ENCODE measurements around the gene PCDHGC3. TPM values are rescaled to one million over a fixed set of nuclear protein-coding genes. Genes with fewer than 3 reads are reported as not detected.

Gene PCDHGC3
- total and polyA plus RNA-seq, 7 experiments from 2014 or later: 0.14 to 0.76 (median 0.16) TPM; not detected in 1

Other genes with a start within 250 kb of the PCDHGC3 start
- under 1 TPM in 1 of 5 experiments, not detected in 4; 0.24 TPM for gene PCDHB15, start 230.6 kb upstream of the PCDHGC3 start, total RNA-seq
- gene PCDHB15, start 230.6 kb upstream of the PCDHGC3 start, polyA plus RNA-seq: not detected
- gene SLC25A2, start 171.9 kb upstream of the PCDHGC3 start, total RNA-seq: 1 to 10 TPM in 1 of 5 experiments, under 1 TPM in 4; 0.27 to 1.1 (median 0.41) TPM
- gene SLC25A2, start 171.9 kb upstream of the PCDHGC3 start, polyA plus RNA-seq: under 1 TPM in 1 of 2 donors, not detected in 1; 0.34 TPM
- 100 to 1,000 TPM in 2 of 5 experiments, 10 to 100 TPM in 3; 64.5 to 115 (median 84.9) TPM for gene TAF7, start 155.2 kb upstream of the PCDHGC3 start, total RNA-seq
- 100 to 1,000 TPM; 240 to 242 TPM for gene TAF7, start 155.2 kb upstream of the PCDHGC3 start, polyA plus RNA-seq
- under 1 TPM; 0.08 to 0.54 (median 0.17) TPM for gene PCDHGA1, start 145.5 kb upstream of the PCDHGC3 start, total RNA-seq
- not detected for gene PCDHGA1, start 145.5 kb upstream of the PCDHGC3 start, polyA plus RNA-seq
- under 1 TPM in 4 of 5 experiments, not detected in 1; 0.10 to 0.15 (median 0.11) TPM for gene PCDHGA2, start 137.2 kb upstream of the PCDHGC3 start, total RNA-seq
- gene PCDHGA2, start 137.2 kb upstream of the PCDHGC3 start, polyA plus RNA-seq: not detected
- under 1 TPM in 1 of 5 experiments, not detected in 4; 0.24 TPM for gene PCDHGA3, start 132.1 kb upstream of the PCDHGC3 start, total RNA-seq
- gene PCDHGA3, start 132.1 kb upstream of the PCDHGC3 start, polyA plus RNA-seq: not detected
- under 1 TPM in 1 of 5 experiments, not detected in 4; 0.24 TPM for gene PCDHGB1, start 125.9 kb upstream of the PCDHGC3 start, total RNA-seq
- gene PCDHGB1, start 125.9 kb upstream of the PCDHGC3 start, polyA plus RNA-seq: not detected
- gene PCDHGA4, start 120.9 kb upstream of the PCDHGC3 start, total RNA-seq: under 1 TPM in 4 of 5 experiments, not detected in 1; 0.11 to 0.63 (median 0.18) TPM
- under 1 TPM in 1 of 2 donors, not detected in 1; 0.20 TPM for gene PCDHGA4, start 120.9 kb upstream of the PCDHGC3 start, polyA plus RNA-seq
- 1 to 10 TPM in 1 of 5 experiments, under 1 TPM in 3, not detected in 1; 0.24 to 1.3 (median 0.36) TPM for gene PCDHGB2, start 116.0 kb upstream of the PCDHGC3 start, total RNA-seq
- gene PCDHGB2, start 116.0 kb upstream of the PCDHGC3 start, polyA plus RNA-seq: not detected
- gene PCDHGA5, start 111.8 kb upstream of the PCDHGC3 start, total RNA-seq: under 1 TPM; 0.11 to 0.34 (median 0.24) TPM
- not detected for gene PCDHGA5, start 111.8 kb upstream of the PCDHGC3 start, polyA plus RNA-seq
- under 1 TPM; 0.24 to 0.59 (median 0.43) TPM for gene PCDHGB3, start 105.7 kb upstream of the PCDHGC3 start, total RNA-seq
- under 1 TPM in 1 of 2 donors, not detected in 1; 0.13 TPM for gene PCDHGB3, start 105.7 kb upstream of the PCDHGC3 start, polyA plus RNA-seq
- gene PCDHGA6, start 102.1 kb upstream of the PCDHGC3 start, total RNA-seq: under 1 TPM; 0.24 to 0.70 (median 0.35) TPM
- gene PCDHGA6, start 102.1 kb upstream of the PCDHGC3 start, polyA plus RNA-seq: not detected
- under 1 TPM in 4 of 5 experiments, not detected in 1; 0.13 to 0.30 (median 0.19) TPM for gene PCDHGA7, start 93.2 kb upstream of the PCDHGC3 start, total RNA-seq
- gene PCDHGA7, start 93.2 kb upstream of the PCDHGC3 start, polyA plus RNA-seq: not detected
- gene PCDHGB4, start 88.3 kb upstream of the PCDHGC3 start, total RNA-seq: under 1 TPM in 4 of 5 experiments, not detected in 1; 0.08 to 0.27 (median 0.24) TPM
- gene PCDHGB4, start 88.3 kb upstream of the PCDHGC3 start, polyA plus RNA-seq: not detected
- gene PCDHGA8, start 83.3 kb upstream of the PCDHGC3 start, total RNA-seq: under 1 TPM; 0.08 to 0.17 (median 0.13) TPM
- gene PCDHGA8, start 83.3 kb upstream of the PCDHGC3 start, polyA plus RNA-seq: not detected
- under 1 TPM; 0.16 to 0.44 (median 0.42) TPM for gene PCDHGB5, start 78.0 kb upstream of the PCDHGC3 start, total RNA-seq
- gene PCDHGB5, start 78.0 kb upstream of the PCDHGC3 start, polyA plus RNA-seq: under 1 TPM; 0.09 to 0.49 TPM
- gene PCDHGA9, start 73.2 kb upstream of the PCDHGC3 start, total RNA-seq: under 1 TPM in 4 of 5 experiments, not detected in 1; 0.16 to 0.41 (median 0.22) TPM
- gene PCDHGA9, start 73.2 kb upstream of the PCDHGC3 start, polyA plus RNA-seq: not detected
- gene PCDHGB6, start 67.9 kb upstream of the PCDHGC3 start, total RNA-seq: under 1 TPM; 0.13 to 0.44 (median 0.19) TPM
- gene PCDHGB6, start 67.9 kb upstream of the PCDHGC3 start, polyA plus RNA-seq: under 1 TPM; 0.05 to 0.12 TPM
- gene PCDHGA10, start 63.0 kb upstream of the PCDHGC3 start, total RNA-seq: under 1 TPM; 0.11 to 0.39 (median 0.24) TPM
- gene PCDHGA10, start 63.0 kb upstream of the PCDHGC3 start, polyA plus RNA-seq: under 1 TPM; 0.04 to 0.12 TPM
- gene PCDHGB7, start 58.3 kb upstream of the PCDHGC3 start, total RNA-seq: under 1 TPM in 3 of 5 experiments, not detected in 2; 0.11 to 0.16 (median 0.13) TPM
- gene PCDHGB7, start 58.3 kb upstream of the PCDHGC3 start, polyA plus RNA-seq: not detected
- gene PCDHGA11, start 54.9 kb upstream of the PCDHGC3 start, total RNA-seq: under 1 TPM in 4 of 5 experiments, not detected in 1; 0.16 to 0.29 (median 0.21) TPM
- not detected for gene PCDHGA11, start 54.9 kb upstream of the PCDHGC3 start, polyA plus RNA-seq
- under 1 TPM in 1 of 5 experiments, not detected in 4; 0.32 TPM for gene PCDHGA12, start 45.5 kb upstream of the PCDHGC3 start, total RNA-seq
- not detected for gene PCDHGA12, start 45.5 kb upstream of the PCDHGC3 start, polyA plus RNA-seq
- under 1 TPM in 1 of 5 experiments, not detected in 4; 0.22 TPM for gene PCDHGC4, start 9.1 kb downstream of the PCDHGC3 start, total RNA-seq
- gene PCDHGC4, start 9.1 kb downstream of the PCDHGC3 start, polyA plus RNA-seq: not detected
- gene PCDHGC5, start 13.1 kb downstream of the PCDHGC3 start, total RNA-seq: under 1 TPM in 1 of 5 experiments, not detected in 4; 0.13 TPM
- not detected for gene PCDHGC5, start 13.1 kb downstream of the PCDHGC3 start, polyA plus RNA-seq
- gene DIAPH1, start 143.0 kb downstream of the PCDHGC3 start, total RNA-seq: 100 to 1,000 TPM; 163 to 278 (median 173) TPM
- gene DIAPH1, start 143.0 kb downstream of the PCDHGC3 start, polyA plus RNA-seq: 100 to 1,000 TPM in 1 of 2 donors, 10 to 100 TPM in 1; 89.7 to 105 TPM
- 10 to 100 TPM; 70.0 to 92.8 (median 79.0) TPM for gene HDAC3, start 160.9 kb downstream of the PCDHGC3 start, total RNA-seq
- 100 to 1,000 TPM; 100 to 102 TPM for gene HDAC3, start 160.9 kb downstream of the PCDHGC3 start, polyA plus RNA-seq
- 10 to 100 TPM; 14.3 to 21.7 (median 17.5) TPM for gene RELL2, start 161.0 kb downstream of the PCDHGC3 start, total RNA-seq
- gene RELL2, start 161.0 kb downstream of the PCDHGC3 start, polyA plus RNA-seq: 1 to 10 TPM; 1.8 to 3.4 TPM
- 10 to 100 TPM; 69.6 to 96.1 (median 92.3) TPM for gene FCHSD1, start 175.5 kb downstream of the PCDHGC3 start, total RNA-seq
- gene FCHSD1, start 175.5 kb downstream of the PCDHGC3 start, polyA plus RNA-seq: 1 to 10 TPM; 4.9 to 7.7 TPM
- 10 to 100 TPM in 2 of 5 experiments, 1 to 10 TPM in 3; 1.0 to 15.3 (median 9.8) TPM for gene ARAP3, start 206.3 kb downstream of the PCDHGC3 start, total RNA-seq
- not detected for gene ARAP3, start 206.3 kb downstream of the PCDHGC3 start, polyA plus RNA-seq